Activated naive CD4-positive, alpha-beta T cell treated with anti-CD3 and anti-CD28 coated beads, Interleukin-2, amount 10 ng/mL, durations not matched to agents 7 days and 5 days (primary cell): ENCODE measurements around the gene C14orf180.

Source experiments
- CTCF ChIA-PET: fragments of 350-600 bp; sonication (Branson Sonifier 250); formaldehyde crosslinking; loops from one replicate; lab custom pipeline; 2021; ENCODE audit warnings: antibody characterized with exemption; lab: Charles Lee
- DNase-seq: peaks from one replicate; pipeline ENCODE4 v3.0.0-alpha.2; 2020
- H3K27ac Mint-ChIP-seq: one replicate; pipeline ENCODE4 v1.8.0; 2021; ENCODE audit warnings: mild to moderate bottlenecking, moderate library complexity, mixed read lengths
- H3K27me3 Mint-ChIP-seq: one replicate; pipeline ENCODE4 v1.8.0; 2021; ENCODE audit warnings: mild to moderate bottlenecking, mixed read lengths
- H3K36me3 Mint-ChIP-seq: one replicate; pipeline ENCODE4 v1.8.0; 2021; ENCODE audit warnings: mixed read lengths
- H3K4me1 Mint-ChIP-seq: one replicate; pipeline ENCODE4 v1.8.0; 2021; ENCODE audit warnings: mixed read lengths
- H3K4me3 Mint-ChIP-seq: one replicate; pipeline ENCODE4 v1.8.0; 2021; ENCODE audit warnings: mild to moderate bottlenecking, moderate library complexity, mixed read lengths
- H3K9me3 Mint-ChIP-seq: one replicate; pipeline ENCODE4 v1.8.0; 2021; ENCODE audit warnings: mixed read lengths

The C14orf180 gene

GRCh38 chr14:104604458-104605449 is 25.2 kb downstream of the C14orf180 start, which contains the start of gene TMEM179:
TMEM179 (minus strand) TSS chr14:104604772; CDS start chr14:104604741, 31 bp downstream.
- peaks cover 3% of the 10 kb centered on the region for H3K4me1 Mint-ChIP-seq
- no peaks in the 10 kb centered on the region for H3K9me3 Mint-ChIP-seq
- no peak for DNase-seq
- no peak within 1 kb of the TSS for H3K27ac Mint-ChIP-seq
- CTCF ChIA-PET = no interaction called here
- H3K27me3 Mint-ChIP-seq = peaks cover 72% of the 10 kb centered on the region
- H3K36me3 Mint-ChIP-seq = no peaks in the 10 kb centered on the region
- no peak within 1 kb of the TSS for H3K4me3 Mint-ChIP-seq

- H3K27me3 Mint-ChIP-seq = peaks cover 62% of the 10 kb centered on the region
- no peaks in the 10 kb centered on the region for H3K4me1 Mint-ChIP-seq
- no peaks in the 10 kb centered on the region for H3K9me3 Mint-ChIP-seq
- DNase-seq = no peak
- no peaks in the 10 kb centered on the region for H3K36me3 Mint-ChIP-seq
- CTCF ChIA-PET = no interaction called here
- no peak overlapping the region for H3K27ac Mint-ChIP-seq
- H3K4me3 Mint-ChIP-seq = no peak overlapping the region
Measured at GRCh38 chr14:104609666-104610065, 30.1 kb downstream of the C14orf180 start.

- CTCF ChIA-PET = no interaction called here
- no peak overlapping the region for H3K4me3 Mint-ChIP-seq
- no peaks in the 10 kb centered on the region for H3K9me3 Mint-ChIP-seq
- no peaks in the 10 kb centered on the region for H3K4me1 Mint-ChIP-seq
- H3K27me3 Mint-ChIP-seq = peaks cover 51% of the 10 kb centered on the region
- DNase-seq = no peak
- no peak overlapping the region for H3K27ac Mint-ChIP-seq
- H3K36me3 Mint-ChIP-seq = no peaks in the 10 kb centered on the region
Measured at GRCh38 chr14:104610749-104611310, 31.3 kb downstream of the C14orf180 start.

GRCh38 chr14:104611881-104612280 is 32.3 kb downstream of the C14orf180 start:
- H3K9me3 Mint-ChIP-seq = no peaks in the 10 kb centered on the region
- no peak overlapping the region for H3K4me3 Mint-ChIP-seq
- no peaks in the 10 kb centered on the region for H3K36me3 Mint-ChIP-seq
- H3K27me3 Mint-ChIP-seq = peaks cover 44% of the 10 kb centered on the region
- DNase-seq = no peak
- no peaks in the 10 kb centered on the region for H3K4me1 Mint-ChIP-seq
- CTCF ChIA-PET = no interaction called here
- H3K27ac Mint-ChIP-seq = no peak overlapping the region

GRCh38 chr14:104614126-104614812 is 34.7 kb downstream of the C14orf180 start:
- no peak overlapping the region for H3K27ac Mint-ChIP-seq
- no peak for DNase-seq
- H3K27me3 Mint-ChIP-seq = peaks cover 53% of the 10 kb centered on the region
- H3K4me3 Mint-ChIP-seq = no peak overlapping the region
- CTCF ChIA-PET = interaction anchor here (0.5 kb wide), 1 partner anchor 11 kb away, joined by 3 read pairs; no protein-coding TSS in a partner anchor
- H3K9me3 Mint-ChIP-seq = no peaks in the 10 kb centered on the region
- no peaks in the 10 kb centered on the region for H3K4me1 Mint-ChIP-seq
- no peaks in the 10 kb centered on the region for H3K36me3 Mint-ChIP-seq

- Mint-ChIP-seq H3K36me3 (no peaks in the 10 kb centered on the region), H3K4me1 (no peaks in the 10 kb centered on the region), H3K9me3 (peaks cover 10% of the 10 kb centered on the region), H3K27me3 (peaks cover 29% of the 10 kb centered on the region), H3K4me3 (no peak overlapping the region), H3K27ac (no peak overlapping the region)
- no peak for DNase-seq
- CTCF ChIA-PET = interaction anchor here (0.7 kb wide), 1 partner anchor 10 kb away, joined by 3 read pairs; no protein-coding TSS in a partner anchor
Measured at GRCh38 chr14:104624939-104625338, 45.4 kb downstream of the C14orf180 start.

GRCh38 chr14:104632781-104633180 is 53.2 kb downstream of the C14orf180 start:
- no peak for DNase-seq
- CTCF ChIA-PET = interaction anchor here (1.1 kb wide), 1 partner anchor 555 kb away, joined by 3 read pairs; no protein-coding TSS in a partner anchor
- H3K4me3 Mint-ChIP-seq = no peak overlapping the region
- peaks cover 5% of the 10 kb centered on the region for H3K9me3 Mint-ChIP-seq
- H3K27ac Mint-ChIP-seq = no peak overlapping the region
- H3K27me3 Mint-ChIP-seq = peaks cover 10% of the 10 kb centered on the region
- no peaks in the 10 kb centered on the region for H3K36me3 Mint-ChIP-seq
- H3K4me1 Mint-ChIP-seq = no peaks in the 10 kb centered on the region

- Mint-ChIP-seq H3K4me3 (no peak overlapping the region), H3K4me1 (no peaks in the 10 kb centered on the region)
Measured at GRCh38 chr14:104633276-104634137, 53.9 kb downstream of the C14orf180 start.

GRCh38 chr14:104634138-104634760 is 54.7 kb downstream of the C14orf180 start:
- H3K4me3 Mint-ChIP-seq = no peak overlapping the region
- no peaks in the 10 kb centered on the region for H3K4me1 Mint-ChIP-seq
- DNase-seq = no peak
- no peak overlapping the region for H3K27ac Mint-ChIP-seq
- H3K27me3 Mint-ChIP-seq = peaks cover 15% of the 10 kb centered on the region
- no peaks in the 10 kb centered on the region for H3K36me3 Mint-ChIP-seq
- no peaks in the 10 kb centered on the region for H3K9me3 Mint-ChIP-seq
- CTCF ChIA-PET = no interaction called here

More at GRCh38 chr14:104633276-104634137, 53.9 kb downstream of the C14orf180 start:
- CTCF ChIA-PET = interaction anchor here (1.1 kb wide), 1 partner anchor 555 kb away, joined by 3 read pairs; no protein-coding TSS in a partner anchor
- no peak for DNase-seq
- peaks cover 10% of the 10 kb centered on the region for H3K27me3 Mint-ChIP-seq
- H3K27ac Mint-ChIP-seq = no peak overlapping the region
- no peaks in the 10 kb centered on the region for H3K36me3 Mint-ChIP-seq
- peaks cover 4% of the 10 kb centered on the region for H3K9me3 Mint-ChIP-seq

- no peaks in the 10 kb centered on the region for H3K4me1 Mint-ChIP-seq
Measured at GRCh38 chr14:104634886-104635570, 55.5 kb downstream of the C14orf180 start.

GRCh38 chr14:104635717-104636116 is 56.2 kb downstream of the C14orf180 start:
- Mint-ChIP-seq H3K4me3 (no peak overlapping the region), H3K36me3 (no peaks in the 10 kb centered on the region), H3K4me1 (no peaks in the 10 kb centered on the region), H3K9me3 (no peaks in the 10 kb centered on the region), H3K27ac (no peak overlapping the region), H3K27me3 (peaks cover 22% of the 10 kb centered on the region)
- CTCF ChIA-PET = no interaction called here
- no peak for DNase-seq

More at GRCh38 chr14:104634886-104635570, 55.5 kb downstream of the C14orf180 start:
- Mint-ChIP-seq H3K4me3 (no peak overlapping the region), H3K27me3 (peaks cover 22% of the 10 kb centered on the region), H3K9me3 (no peaks in the 10 kb centered on the region), H3K27ac (no peak overlapping the region), H3K36me3 (no peaks in the 10 kb centered on the region)
- CTCF ChIA-PET = no interaction called here
- no peak for DNase-seq

- Mint-ChIP-seq H3K27me3 (peaks cover 22% of the 10 kb centered on the region), H3K9me3 (no peaks in the 10 kb centered on the region), H3K36me3 (no peaks in the 10 kb centered on the region), H3K27ac (no peak overlapping the region), H3K4me1 (no peaks in the 10 kb centered on the region), H3K4me3 (no peak overlapping the region)
- CTCF ChIA-PET = no interaction called here
- no peak for DNase-seq
Measured at GRCh38 chr14:104636131-104636530, 56.6 kb downstream of the C14orf180 start.
